Brain microvascular endothelial cell (primary cell): ENCODE data around the gene CHAF1A.

Experiments used
- DNase-seq: peaks from one replicate; pipeline ENCODE4 v3.0.0-alpha.2; 2020
- H3K27ac ChIP-seq: fragments of 250-450 bp; sonication (Bioruptor Pico); 2 replicates; pipeline ENCODE4 v1.5.1; 2020; ENCODE audit warnings: mild to moderate bottlenecking, moderate library complexity
- H3K27me3 ChIP-seq: fragments of 250-450 bp; sonication (Bioruptor Pico); replicated peaks from 2 replicates; pipeline ENCODE4 v1.5.1; 2020; ENCODE audit warnings: mild to moderate bottlenecking
- H3K36me3 ChIP-seq: fragments of 250-450 bp; sonication (Bioruptor Pico); replicated peaks from 2 replicates; pipeline ENCODE4 v1.5.1; 2020; ENCODE audit warnings: mild to moderate bottlenecking
- H3K4me3 ChIP-seq: 2 replicates; pipeline ENCODE4 v1.5.1; 2011; ENCODE audit warnings: low read depth, mild to moderate bottlenecking, control low read depth, low read length, moderate library complexity
- in situ Hi-C: cut with HindIII; loops from 2 replicates; pipeline ENCODE4 v1.10.0; 2017; ENCODE audit warnings: low sequenced_read_pairs, low pct_ligation_motif_present
- TF ChIP-seq, protein P1 (sequence below): IDR thresholded peaks from 2 replicates; pipeline ENCODE4 v1.5.1; 2011; ENCODE audit warnings: low read depth, mild to moderate bottlenecking, moderate library complexity, low read length, control low read depth, inconsistent platforms; ENCODE audit errors: missing control alignments

CHAF1A gene

DNA sequence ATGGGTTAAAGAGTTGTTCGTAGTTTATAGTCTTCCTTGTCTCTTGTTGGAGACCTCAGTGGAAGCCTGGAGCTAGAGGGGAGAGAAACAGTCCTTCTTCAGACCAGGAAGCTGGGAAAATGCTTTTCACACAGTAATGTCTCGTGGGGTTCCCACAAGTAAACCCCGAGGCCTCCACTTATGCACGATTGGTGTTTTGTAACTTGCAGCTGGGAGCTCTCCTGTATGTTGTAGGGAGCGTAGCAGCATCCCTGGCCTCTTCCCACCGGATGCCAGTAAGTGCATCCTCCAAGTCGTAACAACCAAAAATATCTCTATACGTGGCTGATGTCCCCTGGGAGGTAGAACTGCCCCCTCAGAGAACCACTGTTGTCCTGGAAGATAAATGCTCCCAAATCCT is 3.5 kb downstream of the CHAF1A start:
- Histone ChIP-seq H3K4me3 (no peak overlapping the region), H3K36me3 (no peaks in the 10 kb centered on the region), H3K27ac (no peak overlapping the region), H3K27me3 (no peaks in the 10 kb centered on the region)
- TF ChIP-seq, protein P1, sequence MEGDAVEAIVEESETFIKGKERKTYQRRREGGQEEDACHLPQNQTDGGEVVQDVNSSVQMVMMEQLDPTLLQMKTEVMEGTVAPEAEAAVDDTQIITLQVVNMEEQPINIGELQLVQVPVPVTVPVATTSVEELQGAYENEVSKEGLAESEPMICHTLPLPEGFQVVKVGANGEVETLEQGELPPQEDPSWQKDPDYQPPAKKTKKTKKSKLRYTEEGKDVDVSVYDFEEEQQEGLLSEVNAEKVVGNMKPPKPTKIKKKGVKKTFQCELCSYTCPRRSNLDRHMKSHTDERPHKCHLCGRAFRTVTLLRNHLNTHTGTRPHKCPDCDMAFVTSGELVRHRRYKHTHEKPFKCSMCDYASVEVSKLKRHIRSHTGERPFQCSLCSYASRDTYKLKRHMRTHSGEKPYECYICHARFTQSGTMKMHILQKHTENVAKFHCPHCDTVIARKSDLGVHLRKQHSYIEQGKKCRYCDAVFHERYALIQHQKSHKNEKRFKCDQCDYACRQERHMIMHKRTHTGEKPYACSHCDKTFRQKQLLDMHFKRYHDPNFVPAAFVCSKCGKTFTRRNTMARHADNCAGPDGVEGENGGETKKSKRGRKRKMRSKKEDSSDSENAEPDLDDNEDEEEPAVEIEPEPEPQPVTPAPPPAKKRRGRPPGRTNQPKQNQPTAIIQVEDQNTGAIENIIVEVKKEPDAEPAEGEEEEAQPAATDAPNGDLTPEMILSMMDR = no peak
- in situ Hi-C loops = no loop called here
- no peak for DNase-seq

DNA sequence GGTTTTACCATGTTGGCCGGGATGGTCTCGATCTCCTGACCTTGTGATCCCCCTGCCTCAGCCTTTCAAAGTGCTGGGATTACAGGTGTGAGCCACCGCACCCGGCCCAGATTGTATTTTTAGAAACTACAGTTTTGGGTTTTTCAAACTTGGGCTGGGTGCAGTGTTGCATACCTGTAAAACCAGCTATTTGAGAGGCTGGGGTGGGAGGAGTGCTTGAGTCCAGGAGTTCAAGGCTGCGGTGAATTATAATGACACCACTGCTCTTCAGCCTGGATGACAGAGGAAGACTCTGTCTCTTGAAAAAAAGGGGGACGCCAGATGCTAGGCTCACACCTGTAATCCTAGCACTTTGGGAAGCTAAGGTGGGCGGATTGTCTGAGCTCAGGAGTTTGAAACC is 4.2 kb downstream of the CHAF1A start:
- in situ Hi-C loops = no loop called here
- Histone ChIP-seq H3K36me3 (no peaks in the 10 kb centered on the region), H3K27ac (no peak overlapping the region), H3K4me3 (no peak overlapping the region), H3K27me3 (no peaks in the 10 kb centered on the region)
- TF ChIP-seq, protein P1 = no peak
- DNase-seq = no peak

DNA sequence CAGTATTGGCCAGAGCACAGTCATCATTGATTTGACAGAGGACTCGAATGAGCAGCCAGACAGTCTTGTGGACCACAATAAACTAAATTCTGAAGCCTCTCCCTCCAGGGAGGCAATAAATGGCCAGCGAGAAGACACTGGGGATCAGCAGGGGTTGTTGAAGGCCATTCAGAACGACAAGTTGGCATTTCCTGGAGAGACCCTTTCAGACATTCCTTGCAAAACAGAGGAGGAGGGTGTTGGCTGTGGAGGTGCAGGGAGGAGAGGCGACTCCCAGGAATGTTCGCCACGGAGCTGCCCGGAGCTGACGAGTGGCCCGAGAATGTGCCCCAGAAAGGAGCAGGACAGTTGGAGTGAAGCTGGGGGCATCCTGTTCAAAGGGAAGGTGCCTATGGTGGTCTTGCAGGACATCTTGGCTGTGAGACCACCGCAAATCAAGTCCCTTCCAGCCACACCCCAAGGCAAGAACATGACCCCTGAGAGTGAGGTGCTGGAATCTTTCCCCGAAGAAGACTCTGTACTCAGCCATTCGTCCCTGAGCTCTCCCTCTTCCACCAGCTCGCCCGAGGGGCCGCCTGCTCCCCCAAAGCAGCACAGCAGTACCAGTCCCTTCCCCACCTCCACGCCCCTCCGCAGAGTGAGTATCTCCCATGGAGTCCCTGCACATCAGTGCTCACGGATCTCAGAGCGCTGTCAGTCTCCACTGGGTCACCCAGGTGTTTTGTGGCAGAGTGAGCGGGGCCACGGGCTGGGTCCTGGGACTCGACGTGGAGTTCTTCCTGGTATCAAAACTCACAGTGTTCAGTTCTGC is 6.9 kb downstream of the CHAF1A start:
- TF ChIP-seq, protein P1 = no peak
- Histone ChIP-seq H3K27ac (no peak overlapping the region), H3K4me3 (no peak overlapping the region), H3K27me3 (no peaks in the 10 kb centered on the region), H3K36me3 (no peaks in the 10 kb centered on the region)
- no peak for DNase-seq
- in situ Hi-C loops = no loop called here

DNA sequence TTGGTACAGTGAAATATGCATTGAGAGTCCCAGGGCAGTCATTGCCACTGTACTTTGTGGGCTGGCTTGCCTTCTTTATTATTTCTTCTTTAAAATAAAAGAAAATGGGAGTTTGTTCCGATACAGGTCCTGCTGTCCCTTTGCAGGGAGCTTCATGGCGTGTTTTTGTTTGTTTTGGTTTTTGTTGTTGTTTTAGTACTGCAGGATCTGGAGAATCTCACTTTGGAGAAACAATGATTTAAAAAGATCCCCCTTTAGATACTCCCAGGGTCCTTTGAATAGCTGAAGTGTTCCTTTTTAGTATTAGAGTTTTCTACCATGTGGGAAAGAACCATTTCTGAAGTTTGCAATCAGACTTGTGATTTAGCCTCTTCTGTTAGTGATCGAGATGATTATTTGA is 11.1 kb downstream of the CHAF1A start:
- DNase-seq = no peak
- Histone ChIP-seq H3K27ac (no peak overlapping the region), H3K4me3 (no peak overlapping the region), H3K36me3 (no peaks in the 10 kb centered on the region), H3K27me3 (no peaks in the 10 kb centered on the region)
- in situ Hi-C loops = no loop called here
- TF ChIP-seq, protein P1 = no peak

DNA sequence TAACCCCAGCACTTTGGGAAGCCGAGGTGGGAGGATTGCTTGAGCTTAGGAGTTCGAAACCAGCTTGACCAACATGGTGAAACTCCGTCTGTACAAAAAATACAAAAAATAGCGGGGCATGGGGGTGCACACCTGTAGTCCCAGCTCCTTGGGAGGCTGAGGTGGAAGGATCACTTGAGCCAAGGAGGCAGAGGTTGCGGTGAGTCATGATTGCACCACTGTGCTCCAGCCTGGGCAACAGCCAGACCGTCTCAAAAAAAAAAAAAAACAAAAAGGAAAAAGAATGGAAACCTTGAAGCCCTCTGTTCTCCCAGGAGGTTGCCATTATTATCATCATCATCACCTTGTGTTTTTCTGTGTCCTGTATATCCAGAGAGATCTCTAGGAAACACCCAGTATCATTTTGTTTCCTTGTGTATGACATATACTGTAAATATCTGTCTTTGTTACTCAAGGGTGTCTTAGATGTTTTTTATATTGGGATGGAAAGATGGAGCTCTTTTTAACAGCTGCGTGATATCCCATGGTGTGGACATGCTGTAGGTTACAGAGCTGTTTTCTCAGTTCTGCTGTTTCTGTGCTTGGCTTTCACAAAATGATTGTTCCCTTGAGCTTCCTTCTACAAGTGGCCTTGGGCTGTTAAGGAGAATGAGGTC is 11.8 kb downstream of the CHAF1A start:
- in situ Hi-C loops = no loop called here
- H3K4me3 ChIP-seq = no peak overlapping the region
- no peak for DNase-seq
- no peak overlapping the region for H3K27ac ChIP-seq
- H3K36me3 ChIP-seq = no peaks in the 10 kb centered on the region
- TF ChIP-seq, protein P1 = no peak
- H3K27me3 ChIP-seq = no peaks in the 10 kb centered on the region
